ENCODE results near the gene KRABD2.

KRABD2 gene

GRCh38 chr17:8376271-8377067, at the start of gene KRABD2:
KRABD2 (minus strand) TSS chr17:8376704.
- peak; percentile 64 for TF ChIP-seq CTCF (IDR thresholded peaks at IDR 0.05; ENCODE audit: insufficient read depth, low read depth, low read length, missing control alignments)
- peak; percentile 82 for DNase-seq (ENCODE audit: low read depth)
- H3K4me3 ChIP-seq (ENCODE audit: low read length): peak within 1 kb of the TSS; percentile 71

- DNase-seq (ENCODE audit: low read depth): peak; percentile 67
- TF ChIP-seq CTCF (IDR thresholded peaks at IDR 0.05; ENCODE audit: insufficient read depth, low read depth, low read length, missing control alignments): no peak
- no peak overlapping the region for H3K4me3 ChIP-seq (ENCODE audit: low read length)
Observed at GRCh38 chr17:8421571-8421970, 45.1 kb upstream of the KRABD2 start.

- TF ChIP-seq CTCF (IDR thresholded peaks at IDR 0.05; ENCODE audit: insufficient read depth, low read depth, low read length, missing control alignments): no peak
- no peak for DNase-seq (ENCODE audit: low read depth)
Observed at GRCh38 chr17:8420041-8420934, 43.8 kb upstream of the KRABD2 start.

GRCh38 chr17:8419305-8419704, 42.8 kb upstream of the KRABD2 start:
- H3K4me3 ChIP-seq (ENCODE audit: low read length): no peak overlapping the region
- TF ChIP-seq CTCF (IDR thresholded peaks at IDR 0.05; ENCODE audit: insufficient read depth, low read depth, low read length, missing control alignments): no peak
- no peak for DNase-seq (ENCODE audit: low read depth)

More at GRCh38 chr17:8420041-8420934, 43.8 kb upstream of the KRABD2 start:
- no peak overlapping the region for H3K4me3 ChIP-seq (ENCODE audit: low read length)

- no peak overlapping the region for H3K4me3 ChIP-seq (ENCODE audit: low read length)
- DNase-seq (ENCODE audit: low read depth): no peak
- TF ChIP-seq CTCF (IDR thresholded peaks at IDR 0.05; ENCODE audit: insufficient read depth, low read depth, low read length, missing control alignments): no peak
Observed at GRCh38 chr17:8418471-8418870, 42.0 kb upstream of the KRABD2 start.

GRCh38 chr17:8417806-8418205, 41.3 kb upstream of the KRABD2 start:
- TF ChIP-seq CTCF (IDR thresholded peaks at IDR 0.05; ENCODE audit: insufficient read depth, low read depth, low read length, missing control alignments): peak; percentile 12
- no peak overlapping the region for H3K4me3 ChIP-seq (ENCODE audit: low read length)
- DNase-seq (ENCODE audit: low read depth): peak; percentile 88
